Osteoblast (primary cell): ENCODE data around the gene DCUN1D1. TPM values are rescaled to one million over a fixed set of nuclear protein-coding genes. Genes with fewer than 3 reads are reported as not detected.
A peak's percentile ranks its signal among the peaks of the same experiment; 100 is the strongest.

Source experiments
- DNase-seq: peaks from one replicate; pipeline ENCODE4 v3.0.0; 2011; ENCODE audit warnings: low spot score, mixed read lengths; ENCODE audit not compliant: insufficient read length; ENCODE audit errors: missing footprints
- H2AFZ ChIP-seq: 2 replicates; pipeline ENCODE4 v1.6.0; 2011; ENCODE audit warnings: mild to moderate bottlenecking, low read length
- H3K27ac ChIP-seq: 2 replicates; pipeline ENCODE4 v1.5.1; 2011; ENCODE audit warnings: mild to moderate bottlenecking, low read depth, low read length, moderate library complexity
- H3K27me3 ChIP-seq: 2 replicates; pipeline ENCODE4 v1.6.0; 2012; ENCODE audit warnings: mild to moderate bottlenecking, control low read depth, inconsistent platforms, low read length, moderate library complexity; ENCODE audit not compliant: insufficient read depth
- H3K36me3 ChIP-seq: 2 replicates; pipeline ENCODE4 v1.5.1; 2011; ENCODE audit warnings: mild to moderate bottlenecking, low read length, control low read depth, moderate library complexity; ENCODE audit not compliant: insufficient read depth
- H3K4me1 ChIP-seq: 2 replicates; pipeline ENCODE4 v1.5.1; 2011; ENCODE audit warnings: mild to moderate bottlenecking, low read length, control low read depth, moderate library complexity; ENCODE audit not compliant: insufficient read depth
- H3K4me2 ChIP-seq: 2 replicates; pipeline ENCODE4 v1.6.0; 2011; ENCODE audit warnings: mild to moderate bottlenecking, low read length; ENCODE audit not compliant: insufficient read depth
- H3K4me3 ChIP-seq: fragments of 200-600 bp; sonication (generic); 3 replicates; pipeline ENCODE4 v1.5.1; 2012; ENCODE audit warnings: mild to moderate bottlenecking, low read length, inconsistent platforms; ENCODE audit not compliant: insufficient read depth
- H3K79me2 ChIP-seq: 2 replicates; pipeline ENCODE4 v1.6.0; 2012; ENCODE audit warnings: mild to moderate bottlenecking, low read length, control low read depth, inconsistent platforms; ENCODE audit not compliant: insufficient read depth
- H3K9me3 ChIP-seq: 2 replicates; pipeline ENCODE4 v1.5.1; 2011; ENCODE audit warnings: low read depth, low read length, control low read depth
- H4K20me1 ChIP-seq: 2 replicates; pipeline ENCODE4 v1.6.0; 2012; ENCODE audit warnings: mild to moderate bottlenecking, low read length, control low read depth; ENCODE audit not compliant: insufficient read depth
- total RNA-seq: library from RNA; depleted of rRNA; stranded (reverse); fragments of >200 nt; gene quantifications from 2 replicates; pipeline ENCODE4 v1.2.3, GENCODE V29; 2012
- TF ChIP-seq, protein P1 (sequence below): IDR thresholded peaks from 2 replicates; pipeline ENCODE4 v1.5.1; 2011; ENCODE audit warnings: mild to moderate bottlenecking, low read depth, low read length, moderate library complexity; ENCODE audit errors: extremely low read depth

Gene DCUN1D1
- total RNA-seq, 1 donor = 38.4 TPM

- H3K4me2 ChIP-seq = no peak overlapping the region
- TF ChIP-seq, protein P1, sequence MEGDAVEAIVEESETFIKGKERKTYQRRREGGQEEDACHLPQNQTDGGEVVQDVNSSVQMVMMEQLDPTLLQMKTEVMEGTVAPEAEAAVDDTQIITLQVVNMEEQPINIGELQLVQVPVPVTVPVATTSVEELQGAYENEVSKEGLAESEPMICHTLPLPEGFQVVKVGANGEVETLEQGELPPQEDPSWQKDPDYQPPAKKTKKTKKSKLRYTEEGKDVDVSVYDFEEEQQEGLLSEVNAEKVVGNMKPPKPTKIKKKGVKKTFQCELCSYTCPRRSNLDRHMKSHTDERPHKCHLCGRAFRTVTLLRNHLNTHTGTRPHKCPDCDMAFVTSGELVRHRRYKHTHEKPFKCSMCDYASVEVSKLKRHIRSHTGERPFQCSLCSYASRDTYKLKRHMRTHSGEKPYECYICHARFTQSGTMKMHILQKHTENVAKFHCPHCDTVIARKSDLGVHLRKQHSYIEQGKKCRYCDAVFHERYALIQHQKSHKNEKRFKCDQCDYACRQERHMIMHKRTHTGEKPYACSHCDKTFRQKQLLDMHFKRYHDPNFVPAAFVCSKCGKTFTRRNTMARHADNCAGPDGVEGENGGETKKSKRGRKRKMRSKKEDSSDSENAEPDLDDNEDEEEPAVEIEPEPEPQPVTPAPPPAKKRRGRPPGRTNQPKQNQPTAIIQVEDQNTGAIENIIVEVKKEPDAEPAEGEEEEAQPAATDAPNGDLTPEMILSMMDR = no peak
- no peak for DNase-seq
- H3K4me1 ChIP-seq = no peaks in the 10 kb centered on the region
- H3K27me3 ChIP-seq = no peaks in the 10 kb centered on the region
- no peaks in the 10 kb centered on the region for H3K9me3 ChIP-seq
- H2AFZ ChIP-seq = no peak overlapping the region
- H3K36me3 ChIP-seq = peaks cover 8% of the 10 kb centered on the region
- H3K4me3 ChIP-seq = no peak overlapping the region
- no peak overlapping the region for H3K27ac ChIP-seq
- peaks cover 21% of the 10 kb centered on the region for H3K79me2 ChIP-seq
- H4K20me1 ChIP-seq = no peaks in the 10 kb centered on the region
These were observed 18.2 kb downstream of the DCUN1D1 start for GRCh38 chr3:182962166-182962565.

GRCh38 chr3:182959474-182960350 is 20.6 kb downstream of the DCUN1D1 start:
- peak; percentile 25 for DNase-seq

GRCh38 chr3:182957676-182958266 is 22.6 kb downstream of the DCUN1D1 start:
- peaks cover 4% of the 10 kb centered on the region for H3K79me2 ChIP-seq
- TF ChIP-seq, protein P1 = no peak

More at GRCh38 chr3:182959474-182960350, 20.6 kb downstream of the DCUN1D1 start:
- no peaks in the 10 kb centered on the region for H3K4me1 ChIP-seq
- no peak overlapping the region for H3K27ac ChIP-seq
- peaks cover 9% of the 10 kb centered on the region for H3K36me3 ChIP-seq
- no peak overlapping the region for H2AFZ ChIP-seq
- no peak overlapping the region for H3K4me2 ChIP-seq
- no peaks in the 10 kb centered on the region for H4K20me1 ChIP-seq
- H3K9me3 ChIP-seq = no peaks in the 10 kb centered on the region
- H3K79me2 ChIP-seq = peaks cover 4% of the 10 kb centered on the region
- TF ChIP-seq, protein P1 = no peak
- H3K27me3 ChIP-seq = no peaks in the 10 kb centered on the region
- no peak overlapping the region for H3K4me3 ChIP-seq

DNA sequence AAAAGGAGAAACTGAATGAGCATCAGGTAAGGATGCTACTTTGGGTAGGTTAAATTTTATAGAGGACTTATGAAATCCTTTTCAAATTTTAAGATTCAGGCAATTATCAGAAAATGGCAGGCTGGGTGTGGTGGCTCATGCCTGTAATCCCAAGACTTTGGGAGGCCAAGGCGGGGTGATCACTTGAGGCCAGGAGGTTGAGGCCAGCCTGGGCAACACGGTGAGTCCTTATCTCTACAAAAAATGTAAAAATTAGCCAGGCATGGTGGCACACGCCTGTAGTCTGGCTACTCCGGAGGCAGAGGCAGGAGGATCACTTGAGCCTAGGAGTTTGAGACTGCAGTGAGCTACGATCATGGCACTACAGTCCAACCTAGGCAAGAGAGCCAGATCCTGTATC is 23.1 kb downstream of the DCUN1D1 start:
- no peak overlapping the region for H3K4me3 ChIP-seq
- H3K27me3 ChIP-seq = no peaks in the 10 kb centered on the region
- H3K4me2 ChIP-seq = no peak overlapping the region
- no peak for DNase-seq
- H4K20me1 ChIP-seq = no peaks in the 10 kb centered on the region
- peaks cover 9% of the 10 kb centered on the region for H3K36me3 ChIP-seq
- no peak overlapping the region for H3K27ac ChIP-seq
- H3K9me3 ChIP-seq = no peaks in the 10 kb centered on the region
- peaks cover 4% of the 10 kb centered on the region for H3K79me2 ChIP-seq
- H2AFZ ChIP-seq = no peak overlapping the region
- no peaks in the 10 kb centered on the region for H3K4me1 ChIP-seq
- TF ChIP-seq, protein P1 = no peak

More at GRCh38 chr3:182957676-182958266, 22.6 kb downstream of the DCUN1D1 start:
- Histone ChIP-seq H3K27ac (no peak overlapping the region), H3K4me2 (no peak overlapping the region), H4K20me1 (no peaks in the 10 kb centered on the region), H3K4me3 (no peak overlapping the region), H3K9me3 (no peaks in the 10 kb centered on the region), H3K27me3 (no peaks in the 10 kb centered on the region), H2AFZ (no peak overlapping the region), H3K4me1 (no peaks in the 10 kb centered on the region), H3K36me3 (peaks cover 9% of the 10 kb centered on the region)
- no peak for DNase-seq
